Measurements from ENCODE around the gene NLGN1.
"Not testable (repeated sequence)": the region's sequence is repeated elsewhere in the genome, so short reads cannot be mapped to it uniquely, and the experiment has no call there.

Gene NLGN1

GRCh38 chr3:173397161-173398110 lies at the start of gene NLGN1:
TSS of gene NLGN1 (plus strand) at chr3:173397744.
- no peak within 1 kb of the TSS for H3K27ac ChIP-seq
- in situ Hi-C loops (cut with HindIII; ENCODE audit: low pct_ligation_motif_present, low sequenced_read_pairs): no loop called here
- peaks cover 2% of the 10 kb centered on the region for H3K27me3 ChIP-seq (replicated peaks)
- peak; percentile 54 for DNase-seq
- peak; percentile 50 for TF ChIP-seq CTCF (IDR thresholded peaks at IDR 0.05; ENCODE audit: low read depth, low read length, missing control alignments)
- H3K4me3 ChIP-seq (ENCODE audit: low read depth, low read length): peak within 1 kb of the TSS; percentile 68
- no peaks in the 10 kb centered on the region for H3K36me3 ChIP-seq (replicated peaks)

- H3K36me3 ChIP-seq (replicated peaks): no peaks in the 10 kb centered on the region
Measured at GRCh38 chr3:173351886-173352285, 45.7 kb upstream of the NLGN1 start.

GRCh38 chr3:173353137-173353536 lies 44.4 kb upstream of the NLGN1 start:
- H3K27me3 ChIP-seq (replicated peaks); H3K36me3 ChIP-seq (replicated peaks); in situ Hi-C loops (cut with HindIII; ENCODE audit: low pct_ligation_motif_present, low sequenced_read_pairs); DNase-seq; H3K27ac ChIP-seq; H3K4me3 ChIP-seq (ENCODE audit: low read depth, low read length): not testable (repeated sequence)

More at GRCh38 chr3:173351886-173352285, 45.7 kb upstream of the NLGN1 start:
- DNase-seq: no peak
- H3K27ac ChIP-seq: no peak overlapping the region
- TF ChIP-seq CTCF (IDR thresholded peaks at IDR 0.05; ENCODE audit: low read depth, low read length, missing control alignments): no peak
- H3K4me3 ChIP-seq (ENCODE audit: low read depth, low read length): no peak overlapping the region
- in situ Hi-C loops (cut with HindIII; ENCODE audit: low pct_ligation_motif_present, low sequenced_read_pairs): no loop called here
- H3K27me3 ChIP-seq (replicated peaks): no peaks in the 10 kb centered on the region

- Histone ChIP-seq H3K27me3 (replicated peaks) (no peaks in the 10 kb centered on the region), H3K36me3 (replicated peaks) (no peaks in the 10 kb centered on the region), H3K27ac (no peak overlapping the region), H3K4me3 (ENCODE audit: low read depth, low read length) (no peak overlapping the region)
- no peak for TF ChIP-seq CTCF (IDR thresholded peaks at IDR 0.05; ENCODE audit: low read depth, low read length, missing control alignments)
- in situ Hi-C loops (cut with HindIII; ENCODE audit: low pct_ligation_motif_present, low sequenced_read_pairs): no loop called here
- DNase-seq: no peak
Measured at GRCh38 chr3:173354124-173354523, 43.4 kb upstream of the NLGN1 start.

- peak; percentile 81 for TF ChIP-seq CTCF (IDR thresholded peaks at IDR 0.05; ENCODE audit: low read depth, low read length, missing control alignments)
- Histone ChIP-seq H3K27ac (no peak overlapping the region), H3K27me3 (replicated peaks) (no peaks in the 10 kb centered on the region), H3K4me3 (ENCODE audit: low read depth, low read length) (no peak overlapping the region), H3K36me3 (replicated peaks) (no peaks in the 10 kb centered on the region)
- in situ Hi-C loops (cut with HindIII; ENCODE audit: low pct_ligation_motif_present, low sequenced_read_pairs): no loop called here
- peak; percentile 22 for DNase-seq
Measured at GRCh38 chr3:173371848-173372487, 25.6 kb upstream of the NLGN1 start.

GRCh38 chr3:173380681-173381080 lies 16.9 kb upstream of the NLGN1 start:
- in situ Hi-C loops (cut with HindIII; ENCODE audit: low pct_ligation_motif_present, low sequenced_read_pairs): no loop called here
- no peak overlapping the region for H3K4me3 ChIP-seq (ENCODE audit: low read depth, low read length)
- no peaks in the 10 kb centered on the region for H3K36me3 ChIP-seq (replicated peaks)
- H3K27ac ChIP-seq: no peak overlapping the region
- no peaks in the 10 kb centered on the region for H3K27me3 ChIP-seq (replicated peaks)
- no peak for TF ChIP-seq CTCF (IDR thresholded peaks at IDR 0.05; ENCODE audit: low read depth, low read length, missing control alignments)
- DNase-seq: no peak

GRCh38 chr3:173381936-173382335 lies 15.6 kb upstream of the NLGN1 start:
- in situ Hi-C loops (cut with HindIII; ENCODE audit: low pct_ligation_motif_present, low sequenced_read_pairs); H3K36me3 ChIP-seq (replicated peaks); H3K27ac ChIP-seq; H3K27me3 ChIP-seq (replicated peaks); H3K4me3 ChIP-seq (ENCODE audit: low read depth, low read length); DNase-seq: not testable (repeated sequence)

Data from brain microvascular endothelial cell (primary cell).